Dedifferentiated amniotic fluid mesenchymal stem cell (primary cell): ENCODE data around the gene HAO2.
"Not testable (repeated sequence)": the region's sequence is repeated elsewhere in the genome, so short reads cannot be mapped to it uniquely, and the experiment has no call there.

Experiments
- DNase-seq: peaks from one replicate; pipeline ENCODE4 v3.0.0-alpha.2; 2016; ENCODE audit errors: extremely low spot score

The HAO2 gene

DNA sequence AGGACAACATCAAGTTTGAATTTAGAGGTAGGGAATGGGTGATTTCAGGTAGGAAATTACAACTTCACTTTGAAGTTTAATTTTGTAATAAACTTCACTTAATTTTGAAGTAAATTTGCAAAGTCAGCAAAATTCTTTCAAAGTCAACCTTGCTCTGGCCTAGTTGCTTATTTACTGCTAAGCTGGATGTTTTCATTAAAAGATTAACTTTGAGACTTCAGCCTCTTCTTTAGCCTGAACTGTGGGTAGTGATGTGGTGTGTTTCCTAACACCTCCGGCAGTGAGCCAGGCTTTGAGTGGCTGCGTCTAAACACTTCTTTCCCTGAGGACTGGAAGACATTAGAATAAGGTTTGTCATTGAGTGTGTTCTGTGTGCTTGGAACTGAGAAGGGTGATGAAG, at the start of gene HAO2:
Gene HAO2 (plus strand): TSS at position 232 of the 400 bp plus-strand sequence. CDS start 12,301 bp downstream, outside the sequence.
- DNase-seq = no peak

DNA sequence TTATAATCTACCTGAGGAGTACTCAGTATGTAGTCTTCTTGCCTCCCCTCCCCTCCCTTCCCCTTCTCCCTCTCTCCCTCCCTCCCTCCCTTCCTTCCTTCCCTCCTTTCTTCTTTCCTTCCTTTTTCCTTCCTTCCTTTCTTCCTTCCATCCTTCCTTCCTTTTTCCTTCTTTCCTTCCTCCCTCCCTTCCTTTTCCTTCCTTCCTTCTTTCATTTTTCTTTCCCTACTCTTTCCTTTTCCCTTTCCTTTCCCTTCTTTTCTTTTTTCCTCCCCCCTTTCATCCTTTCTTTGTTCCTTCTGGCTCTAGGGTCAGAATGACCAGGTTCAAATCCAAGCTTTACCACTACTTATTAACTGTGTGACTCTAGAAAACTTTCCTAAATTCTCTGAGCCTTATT, 48.5 kb upstream of the HAO2 start:
- DNase-seq = no peak

- no peak for DNase-seq
Observed at GRCh38 chr1:119321666-119322419, 46.7 kb upstream of the HAO2 start.

DNA sequence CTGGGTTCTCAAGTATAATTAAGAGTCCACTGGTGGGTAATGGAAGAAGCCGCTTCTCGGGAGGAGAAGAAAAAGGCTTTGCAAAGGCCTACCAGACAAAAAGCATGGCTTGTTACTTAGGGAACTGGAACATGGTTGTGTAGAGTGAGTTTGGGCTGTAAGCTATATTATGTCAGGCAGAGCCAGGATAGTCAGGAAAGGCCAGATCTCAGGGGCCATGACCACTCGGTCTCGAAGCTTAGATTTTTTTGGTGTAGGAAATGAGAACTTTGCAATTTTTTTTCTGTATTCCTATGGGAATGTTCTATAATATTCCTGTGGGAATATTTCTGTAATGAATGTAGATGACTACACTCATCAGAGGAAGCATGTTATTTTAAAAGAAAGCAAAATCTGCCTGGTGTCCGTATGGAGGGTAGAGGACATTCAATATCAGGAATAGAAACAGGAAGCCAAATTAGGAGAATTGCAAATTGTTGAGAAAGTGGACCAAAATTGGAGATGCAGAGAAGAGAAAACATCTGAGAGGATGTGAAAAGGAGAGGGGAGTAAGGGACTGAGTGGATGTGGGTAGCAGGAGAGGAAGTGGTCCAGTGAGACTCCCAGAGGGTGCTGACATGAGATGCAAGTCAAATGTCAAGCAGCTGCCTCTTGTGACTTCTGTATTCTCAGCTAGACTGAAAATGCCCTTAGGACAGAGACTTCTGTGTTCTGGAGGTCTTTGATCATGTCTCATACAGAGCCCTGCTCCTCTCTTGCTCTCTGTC, 45.2 kb upstream of the HAO2 start:
- DNase-seq = no peak

GRCh38 chr1:119324198-119324597, 44.4 kb upstream of the HAO2 start:
- DNase-seq = no peak

- DNase-seq = no peak
Observed at GRCh38 chr1:119326251-119326650, 42.3 kb upstream of the HAO2 start.

- no peak for DNase-seq
Observed at GRCh38 chr1:119327094-119327449, 41.5 kb upstream of the HAO2 start.

DNA sequence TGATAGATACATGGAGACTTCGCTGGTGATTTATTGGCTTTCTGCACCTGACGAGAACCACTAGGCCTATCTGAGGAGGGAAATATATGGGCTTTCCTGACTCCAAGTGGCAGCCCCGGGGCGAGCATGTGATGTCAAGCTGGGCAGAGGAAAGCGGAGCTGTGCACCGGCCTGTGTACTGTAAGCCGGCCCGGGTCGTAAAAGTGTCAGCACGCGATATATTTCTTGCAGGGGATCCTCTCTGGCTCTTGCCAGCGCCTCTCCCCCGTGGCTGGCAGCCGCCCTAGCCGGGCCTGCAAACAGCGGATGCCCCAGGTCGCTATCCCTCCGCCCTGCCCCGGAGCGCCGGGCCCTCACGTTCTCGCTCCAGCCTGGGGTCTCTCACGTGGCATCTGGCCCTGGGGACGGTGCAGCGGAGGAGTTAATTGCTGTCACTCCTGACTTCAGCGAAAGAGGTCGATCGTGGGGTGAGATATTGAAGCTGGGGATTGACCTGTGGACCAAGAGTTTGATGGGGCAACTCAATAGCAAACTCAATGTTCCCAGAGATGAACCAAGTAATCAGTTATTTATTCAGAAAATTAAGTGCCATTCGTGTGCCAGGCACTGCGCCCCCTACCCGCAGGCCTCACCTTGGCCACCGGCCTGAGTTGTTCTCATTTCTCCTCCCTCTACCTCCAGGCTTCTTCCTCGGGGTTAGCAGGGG, 41.0 kb upstream of the HAO2 start:
- no peak for DNase-seq

DNA sequence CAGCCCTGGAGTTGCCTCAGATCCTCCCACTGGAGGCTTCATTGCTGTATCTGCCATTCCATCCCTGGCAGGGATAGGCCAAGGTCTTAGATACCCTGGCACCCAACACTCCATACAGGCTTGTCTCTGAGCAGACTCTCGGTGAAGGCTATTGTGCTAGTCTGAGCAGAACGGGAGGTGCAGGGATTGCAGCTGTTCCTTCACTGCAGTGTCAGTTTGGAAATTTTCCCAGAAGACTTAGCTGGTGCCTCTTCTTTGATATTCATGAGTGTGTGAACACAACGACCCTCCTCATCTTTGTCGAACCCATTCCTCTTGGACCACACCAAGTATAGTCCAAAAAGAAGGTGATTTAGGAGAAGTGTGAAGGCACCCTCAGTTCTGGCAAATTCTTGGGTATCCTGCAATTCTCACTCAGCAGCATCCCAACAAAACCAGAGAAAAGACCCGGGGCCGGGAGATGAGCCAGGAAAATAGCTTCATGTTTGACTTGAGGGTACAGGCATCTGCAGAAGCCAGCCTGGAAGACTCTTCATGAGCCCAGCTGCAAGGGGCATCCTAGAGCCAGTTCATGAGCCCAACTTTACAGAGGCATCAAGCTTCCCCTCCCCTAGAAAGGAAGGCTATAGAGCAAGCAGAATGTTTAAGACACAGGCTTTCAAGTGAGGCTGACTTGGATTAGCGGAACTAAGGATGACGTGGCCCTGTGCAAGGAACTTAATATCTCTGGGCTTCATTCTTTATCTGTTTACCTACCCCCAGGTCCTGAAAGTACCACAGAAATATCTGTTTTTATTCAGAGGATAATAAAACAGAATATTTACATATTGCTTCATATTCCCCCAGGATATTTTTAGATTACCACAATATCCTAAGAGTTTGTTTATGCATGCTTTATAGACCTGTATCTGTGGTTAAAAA, 38.8 kb upstream of the HAO2 start:
- DNase-seq = no peak

DNA sequence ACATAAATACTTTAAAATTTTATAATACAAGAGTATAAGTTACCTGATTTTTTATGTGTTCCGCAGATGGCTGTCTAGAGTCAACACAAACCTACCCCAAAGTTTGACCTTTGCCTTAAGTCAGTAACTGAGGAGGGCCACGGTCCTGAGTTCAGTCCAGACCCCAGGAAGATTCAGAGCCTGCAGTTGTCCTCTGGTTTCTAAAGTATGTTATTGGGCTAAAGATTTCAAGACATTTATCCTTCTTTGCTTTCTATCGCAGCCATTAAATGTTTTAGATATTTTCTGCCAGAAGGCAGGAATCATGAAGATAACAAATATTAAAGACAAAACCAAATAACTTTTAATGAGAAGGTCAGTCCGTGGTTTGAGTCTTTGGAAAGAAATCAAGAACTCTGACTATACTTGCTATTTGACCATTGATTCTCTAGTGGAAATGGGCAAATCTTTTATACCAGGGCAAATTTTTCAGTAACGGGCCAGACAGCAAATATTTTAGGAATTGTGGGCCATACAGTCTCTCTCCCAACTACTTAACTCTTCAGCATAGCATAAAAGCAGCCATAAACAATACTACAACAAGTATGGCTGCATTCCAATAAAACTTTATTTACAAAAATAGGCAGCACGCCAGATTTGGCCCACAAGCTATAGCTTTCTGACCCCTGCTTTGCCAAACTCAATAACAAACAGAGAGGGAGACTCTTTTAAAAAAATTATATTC, 38.0 kb upstream of the HAO2 start:
- no peak for DNase-seq

GRCh38 chr1:119331190-119331515, 37.4 kb upstream of the HAO2 start:
- DNase-seq = no peak

DNA sequence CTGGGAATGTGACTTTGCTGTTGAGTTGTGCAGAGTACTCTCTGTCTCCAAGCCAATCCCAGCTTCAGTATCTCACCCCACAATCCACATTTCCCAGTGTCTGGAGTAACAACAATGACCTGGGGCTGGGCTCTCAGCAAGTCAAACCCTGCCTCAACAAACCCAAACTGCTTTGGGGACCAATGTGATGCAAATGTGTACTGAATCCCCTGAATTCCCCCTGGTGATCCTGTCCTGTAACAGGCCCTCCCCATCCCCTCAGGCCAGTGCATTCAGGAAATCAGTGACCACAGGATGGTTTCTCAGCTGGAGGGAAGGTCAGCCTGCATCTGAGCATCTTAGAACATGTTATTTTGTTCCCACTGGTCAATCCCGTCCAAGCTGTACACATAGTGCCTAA, 36.7 kb upstream of the HAO2 start:
- no peak for DNase-seq

- no peak for DNase-seq
Observed at GRCh38 chr1:119332622-119333021, 36.0 kb upstream of the HAO2 start.

DNA sequence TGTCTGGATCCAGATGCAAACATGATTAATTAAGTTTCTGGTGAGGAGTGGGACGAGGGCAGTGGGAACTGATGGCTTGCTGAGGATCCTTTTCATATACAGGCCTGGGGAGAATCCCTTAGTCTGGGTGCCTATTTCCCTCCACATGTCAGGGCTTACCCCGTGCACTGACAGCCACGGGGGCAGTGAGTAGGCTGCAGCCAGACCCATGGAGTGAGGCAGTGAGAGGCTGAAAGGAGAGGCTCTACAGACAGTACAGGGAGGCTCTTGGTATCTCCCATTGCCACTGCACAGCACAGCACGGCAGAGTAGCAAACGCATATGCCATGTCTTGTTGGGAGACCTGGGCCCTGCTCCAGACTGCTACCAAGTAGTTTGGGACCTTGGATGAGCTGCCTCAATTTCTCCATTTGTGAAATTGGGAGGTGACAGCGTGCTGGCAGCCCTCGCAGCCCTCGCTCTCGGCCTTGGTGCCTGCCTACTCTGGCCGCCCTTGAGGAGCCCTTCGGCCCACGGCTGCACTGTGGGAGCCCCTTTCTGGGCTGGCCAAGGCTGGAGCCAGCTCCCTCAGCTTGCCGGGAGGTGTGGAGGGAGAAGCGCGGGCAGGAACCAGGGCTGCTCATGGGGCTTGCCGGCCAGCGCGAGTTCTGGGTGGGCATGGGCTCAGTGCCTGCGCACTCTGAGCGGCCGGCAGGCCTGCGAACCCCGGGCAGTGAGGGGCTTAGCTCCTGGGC, 35.3 kb upstream of the HAO2 start:
- DNase-seq = no peak

GRCh38 chr1:119333897-119334250, 34.7 kb upstream of the HAO2 start:
- not testable (repeated sequence) for DNase-seq

DNA sequence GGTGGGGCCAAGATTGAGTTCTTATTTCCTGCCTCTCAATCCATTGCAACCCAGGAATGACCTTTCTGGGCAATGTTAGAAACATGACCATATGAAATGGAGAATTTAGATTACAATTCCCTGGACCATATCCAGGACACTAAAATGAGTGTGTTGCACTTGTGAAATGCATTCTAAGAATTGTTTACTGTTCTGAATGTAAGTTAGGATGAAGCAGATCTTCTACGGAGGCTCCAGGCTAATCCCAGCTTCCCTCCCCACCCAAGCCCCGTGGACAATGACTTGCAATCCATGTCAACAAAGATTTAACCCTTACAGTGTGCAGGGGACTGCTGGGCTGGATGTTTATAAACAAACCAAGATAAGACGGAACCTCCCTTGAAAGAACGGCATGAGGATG, 31.7 kb upstream of the HAO2 start:
- DNase-seq = no peak

- no peak for DNase-seq
Observed at GRCh38 chr1:119338004-119338403, 30.6 kb upstream of the HAO2 start.

DNA sequence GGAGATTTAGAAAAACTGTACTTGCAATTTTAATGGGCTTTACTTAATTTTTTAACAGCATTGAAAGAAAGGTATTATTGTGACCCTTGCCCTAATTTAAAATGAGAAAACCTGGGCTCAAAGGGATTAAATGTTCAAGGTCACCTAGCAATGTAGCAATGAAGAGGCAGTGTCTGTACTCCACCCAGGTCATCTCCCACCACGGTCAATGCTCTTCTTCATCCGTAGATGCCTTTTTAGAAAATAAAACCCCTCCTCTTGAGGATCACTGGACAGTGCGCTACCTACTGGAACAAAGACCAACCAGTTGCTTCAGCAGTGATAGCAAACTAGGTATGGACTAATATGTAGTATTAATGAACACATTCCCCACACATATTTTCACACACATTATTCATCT, 29.8 kb upstream of the HAO2 start:
- DNase-seq = no peak

DNA sequence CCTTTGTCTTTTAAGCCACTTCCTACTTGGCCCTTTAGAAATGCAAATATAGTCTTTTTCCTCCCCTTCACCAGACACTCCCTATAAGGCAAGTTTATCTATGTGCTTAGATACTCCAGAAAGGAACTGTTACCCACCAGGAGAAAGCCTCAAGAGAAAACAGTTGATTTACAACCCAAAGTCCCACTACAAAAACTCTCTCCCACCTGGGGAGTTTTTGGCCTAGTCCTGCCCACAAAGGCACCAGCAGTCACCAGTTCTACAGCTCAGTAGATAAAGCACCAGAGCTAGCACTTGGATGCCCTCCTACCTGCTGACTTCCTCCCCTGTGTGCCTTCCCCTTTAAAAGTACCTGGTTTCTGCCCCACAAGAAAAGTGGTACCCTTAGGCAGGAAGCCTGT, 27.7 kb upstream of the HAO2 start:
- no peak for DNase-seq

DNA sequence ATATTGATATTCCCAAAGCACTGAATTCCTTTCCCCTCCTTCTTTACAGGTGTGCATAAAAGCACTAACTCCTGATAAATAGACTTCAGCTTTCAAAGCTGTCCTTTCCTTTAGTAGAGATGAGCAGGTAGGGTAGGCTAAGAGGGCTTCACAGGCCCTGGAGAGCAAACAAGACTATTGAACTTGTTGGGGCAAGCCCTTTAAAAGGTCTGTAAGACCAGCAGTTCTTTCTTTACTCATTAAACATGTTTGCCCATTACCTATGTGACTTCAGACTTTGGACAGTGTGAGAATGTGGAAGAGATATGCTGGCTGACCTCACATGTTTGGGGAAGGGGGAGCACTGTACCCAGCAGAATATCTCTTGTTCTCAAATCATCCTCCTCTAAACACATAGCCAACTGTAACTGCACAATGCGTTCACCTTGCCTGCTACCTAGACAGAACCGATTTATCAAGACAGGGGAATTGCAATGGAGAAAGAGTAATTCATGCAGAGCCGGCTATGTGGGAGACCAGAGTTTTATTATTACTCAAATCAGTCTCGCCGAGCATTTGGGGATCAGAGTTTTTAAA, 27.1 kb upstream of the HAO2 start:
- DNase-seq = no peak
